Activated naive CD4-positive, alpha-beta T cell treated with anti-CD3 and anti-CD28 coated beads, Interleukin-2, amount 50 U/mL, for 16 hours (primary cell): ENCODE results near the gene CENPH.

ENCODE experiments used
- DNase-seq: peaks from one replicate; pipeline ENCODE4 v3.0.0-alpha.2; 2020

Gene CENPH

DNA sequence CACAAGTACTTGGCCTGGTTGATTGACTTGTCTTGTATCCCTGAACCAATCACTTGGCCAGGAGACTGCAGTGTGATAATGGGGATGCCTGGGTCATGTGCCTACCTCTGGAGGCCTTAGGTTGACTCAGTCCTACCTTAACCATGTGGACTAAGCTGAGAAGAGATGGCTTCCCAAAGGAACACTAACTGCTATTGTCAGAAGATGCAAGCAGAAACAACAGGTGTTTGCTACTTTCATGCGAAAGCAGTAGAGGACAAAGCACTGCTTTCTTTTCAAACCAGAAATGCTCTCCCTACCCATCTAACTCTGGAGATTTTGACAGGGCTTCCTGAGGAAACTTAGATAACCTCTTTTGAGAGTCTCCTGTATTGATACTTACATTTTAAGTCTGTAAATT, 68.2 kb downstream of the CENPH start:
- DNase-seq = no peak
